Kidney epithelial cell (primary cell): Measurements from ENCODE around the gene OR10K2. TPM values are rescaled to one million over a fixed set of nuclear protein-coding genes. Genes with fewer than 3 reads are reported as not detected.

ENCODE experiments used
- DNase-seq: peaks from one replicate; pipeline ENCODE4 v3.0.0-alpha.2; 2010; ENCODE audit warnings: low read depth
- H3K27me3 ChIP-seq: 2 replicates; pipeline ENCODE4 v1.6.0; 2011; ENCODE audit warnings: low read length; ENCODE audit not compliant: control insufficient read depth, insufficient read depth
- H3K36me3 ChIP-seq: 2 replicates; pipeline ENCODE4 v1.5.1; 2011; ENCODE audit warnings: low read length; ENCODE audit not compliant: control insufficient read depth, insufficient read depth
- H3K4me3 ChIP-seq: 2 replicates; pipeline ENCODE4 v1.5.1; 2011; ENCODE audit warnings: low read depth, mild to moderate bottlenecking, control low read depth, low read length
- CTCF ChIP-seq: IDR thresholded peaks from 2 replicates; pipeline ENCODE4 v1.5.1; 2011; ENCODE audit warnings: mild to moderate bottlenecking, moderate library complexity, low read length, control low read depth, inconsistent platforms; ENCODE audit not compliant: insufficient read depth, poor library complexity, severe bottlenecking
- total RNA-seq: library from RNA; depleted of rRNA; stranded (reverse); fragments of >200 nt; gene quantifications from 2 replicates; pipeline ENCODE4 v1.2.3, GENCODE V29; 2015

The OR10K2 gene
- total RNA-seq, 1 donor from 2014 or later, result not detected

GRCh38 chr1:158417586-158417985 lies 8.5 kb downstream of the OR10K2 start:
- no peak for DNase-seq
- Histone ChIP-seq H3K36me3 (no peaks in the 10 kb centered on the region), H3K27me3 (no peaks in the 10 kb centered on the region), H3K4me3 (no peak overlapping the region)
- TF ChIP-seq CTCF, result no peak

GRCh38 chr1:158414651-158415345 lies 11.2 kb downstream of the OR10K2 start:
- TF ChIP-seq CTCF, result no peak
- DNase-seq, result no peak
- Histone ChIP-seq H3K27me3 (no peaks in the 10 kb centered on the region), H3K36me3 (no peaks in the 10 kb centered on the region), H3K4me3 (no peak overlapping the region)

- Histone ChIP-seq H3K36me3 (no peaks in the 10 kb centered on the region), H3K27me3 (no peaks in the 10 kb centered on the region), H3K4me3 (no peak overlapping the region)
- DNase-seq, result no peak
- TF ChIP-seq CTCF, result no peak
Observed at GRCh38 chr1:158407092-158407491, 18.9 kb downstream of the OR10K2 start.

GRCh38 chr1:158400871-158401270 lies 25.2 kb downstream of the OR10K2 start:
- H3K36me3 ChIP-seq, result no peaks in the 10 kb centered on the region
- DNase-seq, result no peak
- no peaks in the 10 kb centered on the region for H3K27me3 ChIP-seq
- H3K4me3 ChIP-seq, result no peak overlapping the region
- no peak for TF ChIP-seq CTCF

- Histone ChIP-seq H3K36me3 (no peaks in the 10 kb centered on the region), H3K27me3 (no peaks in the 10 kb centered on the region)
Observed at GRCh38 chr1:158398818-158399514, 27.1 kb downstream of the OR10K2 start, which contains the start of gene OR10T2. OR10T2 (minus strand) TSS chr1:158399466; CDS start chr1:158399466, 0 bp downstream.

More at GRCh38 chr1:158398818-158399514, 27.1 kb downstream of the OR10K2 start, which contains the start of gene OR10T2:
- no peak within 1 kb of the TSS for H3K4me3 ChIP-seq
- no peak for TF ChIP-seq CTCF
- no peak for DNase-seq
